WTC11 (cell line): ENCODE measurements around the gene GABRB3. TPM values are rescaled to one million over a fixed set of nuclear protein-coding genes. Genes with fewer than 3 reads are reported as not detected.

Source experiments
- CBFB ChIP-seq: sonication (generic); formaldehyde crosslinking; IDR thresholded peaks from 2 replicates; pipeline ENCODE4 v1.8.1; 2022; ENCODE audit warnings: mild to moderate bottlenecking, low read depth, missing genetic modification reagents
- EMX1 ChIP-seq: fragments of 250-450 bp; sonication (Bioruptor Pico); IDR thresholded peaks from 2 replicates; pipeline ENCODE4 v1.8.0; 2021; ENCODE audit warnings: mild to moderate bottlenecking
- ESRRA ChIP-seq: sonication (generic); formaldehyde crosslinking; IDR thresholded peaks from 2 replicates; pipeline ENCODE4 v1.8.1; 2022; ENCODE audit warnings: mild to moderate bottlenecking, missing genetic modification reagents, borderline replicate concordance
- ETV6 ChIP-seq: sonication (generic); formaldehyde crosslinking; IDR thresholded peaks from 2 replicates; pipeline ENCODE4 v1.8.1; 2022; ENCODE audit warnings: mild to moderate bottlenecking, missing genetic modification reagents
- FOXJ3 ChIP-seq: sonication (generic); formaldehyde crosslinking; IDR thresholded peaks from 2 replicates; pipeline ENCODE4 v1.9.0; 2021; ENCODE audit warnings: missing genetic modification reagents, mild to moderate bottlenecking, borderline replicate concordance
- JAZF1 ChIP-seq: fragments of 250-450 bp; sonication (Bioruptor Pico); IDR thresholded peaks from 2 replicates; pipeline ENCODE4 v1.9.0; 2021; ENCODE audit warnings: moderate library complexity, mild to moderate bottlenecking, inconsistent platforms
- KAT7 ChIP-seq: sonication (generic); formaldehyde crosslinking; IDR thresholded peaks from 2 replicates; pipeline ENCODE4 v1.8.1; 2023; ENCODE audit warnings: missing genetic modification reagents, mild to moderate bottlenecking, borderline replicate concordance
- NFE2L1 ChIP-seq: sonication (generic); formaldehyde crosslinking; IDR thresholded peaks from 2 replicates; pipeline ENCODE4 v1.8.1; 2023; ENCODE audit warnings: missing genetic modification reagents
- NR1H2 ChIP-seq: sonication (generic); formaldehyde crosslinking; IDR thresholded peaks from 2 replicates; pipeline ENCODE4 v1.9.0; 2021; ENCODE audit warnings: mild to moderate bottlenecking, moderate library complexity, missing genetic modification reagents
- NR3C1 ChIP-seq: sonication (generic); formaldehyde crosslinking; conservative IDR thresholded peaks from 2 replicates; pipeline ENCODE4 v1.8.1; 2023; ENCODE audit warnings: low read depth, mild to moderate bottlenecking, missing genetic modification reagents
- OVOL2 ChIP-seq: fragments of 250-450 bp; sonication (Bioruptor Pico); IDR thresholded peaks from 2 replicates; pipeline ENCODE4 v1.9.0; 2021; ENCODE audit warnings: mild to moderate bottlenecking, borderline replicate concordance
- PRRX2 ChIP-seq: fragments of 250-450 bp; sonication (Bioruptor Pico); IDR thresholded peaks from 2 replicates; pipeline ENCODE4 v1.8.0; 2021; ENCODE audit warnings: mild to moderate bottlenecking
- TEAD1 ChIP-seq: sonication (generic); formaldehyde crosslinking; IDR thresholded peaks from 2 replicates; pipeline ENCODE4 v1.8.0; 2022; ENCODE audit warnings: mild to moderate bottlenecking, missing genetic modification reagents
- TEAD4 ChIP-seq: sonication (generic); formaldehyde crosslinking; IDR thresholded peaks from 2 replicates; pipeline ENCODE4 v1.8.0; 2022; ENCODE audit warnings: mild to moderate bottlenecking, missing genetic modification reagents
- ZNF121 ChIP-seq: sonication (generic); formaldehyde crosslinking; IDR thresholded peaks from 2 replicates; pipeline ENCODE4 v1.8.0; 2023; ENCODE audit warnings: missing genetic modification reagents
- ZNF219 ChIP-seq: sonication (generic); formaldehyde crosslinking; IDR thresholded peaks from 2 replicates; pipeline ENCODE4 v1.8.0; 2023; ENCODE audit warnings: missing genetic modification reagents, mild to moderate bottlenecking, borderline replicate concordance
- ZNF232 ChIP-seq: sonication (generic); formaldehyde crosslinking; IDR thresholded peaks from 2 replicates; pipeline ENCODE4 v1.8.0; 2022; ENCODE audit warnings: mild to moderate bottlenecking, missing genetic modification reagents
- ZNF396 ChIP-seq: fragments of 250-450 bp; sonication (Bioruptor Pico); IDR thresholded peaks from 2 replicates; pipeline ENCODE4 v1.8.0; 2021; ENCODE audit warnings: mild to moderate bottlenecking, moderate library complexity, borderline replicate concordance
- ZNF416 ChIP-seq: fragments of 250-450 bp; sonication (Bioruptor Pico); IDR thresholded peaks from 2 replicates; pipeline ENCODE4 v1.9.0; 2021; ENCODE audit warnings: mild to moderate bottlenecking, inconsistent platforms
- total RNA-seq: library from RNA; stranded (reverse); gene quantifications from 3 replicates; pipeline ENCODE4 v1.2.3, GENCODE V29; 2021
- TF ChIP-seq, protein P1 (sequence below): fragments of 250-450 bp; sonication (Bioruptor Pico); IDR thresholded peaks from 2 replicates; pipeline ENCODE4 v1.9.0; 2021; ENCODE audit warnings: mild to moderate bottlenecking
- TF ChIP-seq, protein P2 (sequence below): sonication (generic); formaldehyde crosslinking; IDR thresholded peaks from 2 replicates; pipeline ENCODE4 v1.8.1; 2023; ENCODE audit warnings: mild to moderate bottlenecking, missing genetic modification reagents, moderate library complexity
- TF ChIP-seq, protein P3 (sequence below): sonication (generic); formaldehyde crosslinking; IDR thresholded peaks from 2 replicates; pipeline ENCODE4 v1.8.1; 2023; ENCODE audit warnings: mild to moderate bottlenecking, missing genetic modification reagents
- TF ChIP-seq, protein P4 (sequence below): sonication (generic); formaldehyde crosslinking; IDR thresholded peaks from 2 replicates; pipeline ENCODE4 v1.8.1; 2022; ENCODE audit warnings: mild to moderate bottlenecking, moderate library complexity, missing genetic modification reagents
- TF ChIP-seq, protein P5 (sequence below): sonication (generic); formaldehyde crosslinking; IDR thresholded peaks from 2 replicates; pipeline ENCODE4 v1.8.1; 2022; ENCODE audit warnings: mild to moderate bottlenecking, missing genetic modification reagents, moderate library complexity, borderline replicate concordance
- TF ChIP-seq, protein P6 (sequence below): sonication (generic); formaldehyde crosslinking; IDR thresholded peaks from 2 replicates; pipeline ENCODE4 v1.8.1; 2022; ENCODE audit warnings: low read depth, missing genetic modification reagents, borderline replicate concordance
- TF ChIP-seq, protein P7 (sequence below): sonication (generic); formaldehyde crosslinking; IDR thresholded peaks from 2 replicates; pipeline ENCODE4 v1.8.1; 2022; ENCODE audit warnings: low read depth, mild to moderate bottlenecking, moderate library complexity, missing genetic modification reagents, borderline replicate concordance
- TF ChIP-seq, protein P8 (sequence below): sonication (generic); formaldehyde crosslinking; IDR thresholded peaks from 2 replicates; pipeline ENCODE4 v1.8.0; 2022; ENCODE audit warnings: missing genetic modification reagents

The GABRB3 gene
- total RNA-seq, 1 experiment from 2014 or later, result 203 TPM

DNA sequence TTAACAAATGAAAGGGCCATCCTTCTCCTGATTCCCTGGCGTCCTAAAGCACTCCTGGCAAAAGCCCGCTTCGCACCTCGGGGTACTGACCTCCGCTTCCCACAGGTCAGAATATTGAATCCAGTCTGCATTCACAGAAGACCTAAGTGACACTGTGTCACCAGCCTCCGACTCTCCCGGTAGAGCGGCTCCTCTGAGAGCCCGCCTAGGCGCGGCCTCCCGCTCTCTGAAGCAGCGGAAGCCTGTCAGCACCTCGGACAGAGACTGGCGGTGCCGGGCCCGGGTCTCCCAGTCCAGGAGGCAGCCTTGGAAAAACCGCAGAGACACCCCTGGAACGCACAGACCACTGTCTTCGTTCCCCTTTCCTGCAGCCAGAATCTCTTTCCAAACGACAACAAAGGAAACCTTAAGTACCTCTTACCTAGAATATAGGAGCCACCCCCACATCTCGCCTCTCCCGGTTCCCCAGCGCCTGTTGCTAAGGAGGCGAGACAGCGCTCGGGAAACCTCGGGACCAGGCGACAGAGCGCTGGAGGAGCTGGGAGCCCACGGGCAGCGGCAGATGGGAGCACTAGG lies 1.2 kb downstream of the GABRB3 start (continued):
- TF ChIP-seq, protein P1, sequence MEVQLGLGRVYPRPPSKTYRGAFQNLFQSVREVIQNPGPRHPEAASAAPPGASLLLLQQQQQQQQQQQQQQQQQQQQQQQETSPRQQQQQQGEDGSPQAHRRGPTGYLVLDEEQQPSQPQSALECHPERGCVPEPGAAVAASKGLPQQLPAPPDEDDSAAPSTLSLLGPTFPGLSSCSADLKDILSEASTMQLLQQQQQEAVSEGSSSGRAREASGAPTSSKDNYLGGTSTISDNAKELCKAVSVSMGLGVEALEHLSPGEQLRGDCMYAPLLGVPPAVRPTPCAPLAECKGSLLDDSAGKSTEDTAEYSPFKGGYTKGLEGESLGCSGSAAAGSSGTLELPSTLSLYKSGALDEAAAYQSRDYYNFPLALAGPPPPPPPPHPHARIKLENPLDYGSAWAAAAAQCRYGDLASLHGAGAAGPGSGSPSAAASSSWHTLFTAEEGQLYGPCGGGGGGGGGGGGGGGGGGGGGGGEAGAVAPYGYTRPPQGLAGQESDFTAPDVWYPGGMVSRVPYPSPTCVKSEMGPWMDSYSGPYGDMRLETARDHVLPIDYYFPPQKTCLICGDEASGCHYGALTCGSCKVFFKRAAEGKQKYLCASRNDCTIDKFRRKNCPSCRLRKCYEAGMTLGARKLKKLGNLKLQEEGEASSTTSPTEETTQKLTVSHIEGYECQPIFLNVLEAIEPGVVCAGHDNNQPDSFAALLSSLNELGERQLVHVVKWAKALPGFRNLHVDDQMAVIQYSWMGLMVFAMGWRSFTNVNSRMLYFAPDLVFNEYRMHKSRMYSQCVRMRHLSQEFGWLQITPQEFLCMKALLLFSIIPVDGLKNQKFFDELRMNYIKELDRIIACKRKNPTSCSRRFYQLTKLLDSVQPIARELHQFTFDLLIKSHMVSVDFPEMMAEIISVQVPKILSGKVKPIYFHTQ (CRISPR knock-in tag), result no peak
- TF ChIP-seq, protein P2, sequence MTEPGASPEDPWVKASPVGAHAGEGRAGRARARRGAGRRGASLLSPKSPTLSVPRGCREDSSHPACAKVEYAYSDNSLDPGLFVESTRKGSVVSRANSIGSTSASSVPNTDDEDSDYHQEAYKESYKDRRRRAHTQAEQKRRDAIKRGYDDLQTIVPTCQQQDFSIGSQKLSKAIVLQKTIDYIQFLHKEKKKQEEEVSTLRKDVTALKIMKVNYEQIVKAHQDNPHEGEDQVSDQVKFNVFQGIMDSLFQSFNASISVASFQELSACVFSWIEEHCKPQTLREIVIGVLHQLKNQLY, result no peak
- no peak for TF ChIP-seq FOXJ3 (CRISPR knock-in tag)
- no peak for TF ChIP-seq ZNF121 (CRISPR knock-in tag)
- no peak; the same call in 1 of the 2 replicates for TF ChIP-seq ZNF219
- TF ChIP-seq, protein P3, sequence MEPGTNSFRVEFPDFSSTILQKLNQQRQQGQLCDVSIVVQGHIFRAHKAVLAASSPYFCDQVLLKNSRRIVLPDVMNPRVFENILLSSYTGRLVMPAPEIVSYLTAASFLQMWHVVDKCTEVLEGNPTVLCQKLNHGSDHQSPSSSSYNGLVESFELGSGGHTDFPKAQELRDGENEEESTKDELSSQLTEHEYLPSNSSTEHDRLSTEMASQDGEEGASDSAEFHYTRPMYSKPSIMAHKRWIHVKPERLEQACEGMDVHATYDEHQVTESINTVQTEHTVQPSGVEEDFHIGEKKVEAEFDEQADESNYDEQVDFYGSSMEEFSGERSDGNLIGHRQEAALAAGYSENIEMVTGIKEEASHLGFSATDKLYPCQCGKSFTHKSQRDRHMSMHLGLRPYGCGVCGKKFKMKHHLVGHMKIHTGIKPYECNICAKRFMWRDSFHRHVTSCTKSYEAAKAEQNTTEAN (CRISPR knock-in tag), result peak; percentile 76; the same call in 1 of the 2 replicates
- TF ChIP-seq OVOL2 (CRISPR knock-in tag), result no peak
- TF ChIP-seq, protein P4, sequence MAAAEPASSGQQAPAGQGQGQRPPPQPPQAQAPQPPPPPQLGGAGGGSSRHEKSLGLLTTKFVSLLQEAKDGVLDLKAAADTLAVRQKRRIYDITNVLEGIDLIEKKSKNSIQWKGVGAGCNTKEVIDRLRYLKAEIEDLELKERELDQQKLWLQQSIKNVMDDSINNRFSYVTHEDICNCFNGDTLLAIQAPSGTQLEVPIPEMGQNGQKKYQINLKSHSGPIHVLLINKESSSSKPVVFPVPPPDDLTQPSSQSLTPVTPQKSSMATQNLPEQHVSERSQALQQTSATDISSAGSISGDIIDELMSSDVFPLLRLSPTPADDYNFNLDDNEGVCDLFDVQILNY (CRISPR knock-in tag), result no peak
- no peak for TF ChIP-seq ZNF416 (CRISPR knock-in tag)
- TF ChIP-seq ZNF396 (CRISPR knock-in tag), result no peak
- no peak for TF ChIP-seq NR1H2 (CRISPR knock-in tag)
- TF ChIP-seq ESRRA, result peak; percentile 37; the same call in 1 of the 2 replicates
- no peak for TF ChIP-seq JAZF1 (CRISPR knock-in tag)
- TF ChIP-seq, protein P5, sequence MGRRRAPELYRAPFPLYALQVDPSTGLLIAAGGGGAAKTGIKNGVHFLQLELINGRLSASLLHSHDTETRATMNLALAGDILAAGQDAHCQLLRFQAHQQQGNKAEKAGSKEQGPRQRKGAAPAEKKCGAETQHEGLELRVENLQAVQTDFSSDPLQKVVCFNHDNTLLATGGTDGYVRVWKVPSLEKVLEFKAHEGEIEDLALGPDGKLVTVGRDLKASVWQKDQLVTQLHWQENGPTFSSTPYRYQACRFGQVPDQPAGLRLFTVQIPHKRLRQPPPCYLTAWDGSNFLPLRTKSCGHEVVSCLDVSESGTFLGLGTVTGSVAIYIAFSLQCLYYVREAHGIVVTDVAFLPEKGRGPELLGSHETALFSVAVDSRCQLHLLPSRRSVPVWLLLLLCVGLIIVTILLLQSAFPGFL, result no peak
- no peak for TF ChIP-seq KAT7 (CRISPR knock-in tag)
- TF ChIP-seq CBFB (CRISPR knock-in tag), result no peak
- TF ChIP-seq ZNF232 (CRISPR knock-in tag), result 0 out of 2 replicates have a peak, but pooled peaks have one; percentile 28
- TF ChIP-seq ETV6 (CRISPR knock-in tag), result no peak
- TF ChIP-seq TEAD1 (CRISPR knock-in tag), result no peak; the same call in 1 of the 2 replicates
- TF ChIP-seq PRRX2 (CRISPR knock-in tag), result no peak
- TF ChIP-seq, protein P6, sequence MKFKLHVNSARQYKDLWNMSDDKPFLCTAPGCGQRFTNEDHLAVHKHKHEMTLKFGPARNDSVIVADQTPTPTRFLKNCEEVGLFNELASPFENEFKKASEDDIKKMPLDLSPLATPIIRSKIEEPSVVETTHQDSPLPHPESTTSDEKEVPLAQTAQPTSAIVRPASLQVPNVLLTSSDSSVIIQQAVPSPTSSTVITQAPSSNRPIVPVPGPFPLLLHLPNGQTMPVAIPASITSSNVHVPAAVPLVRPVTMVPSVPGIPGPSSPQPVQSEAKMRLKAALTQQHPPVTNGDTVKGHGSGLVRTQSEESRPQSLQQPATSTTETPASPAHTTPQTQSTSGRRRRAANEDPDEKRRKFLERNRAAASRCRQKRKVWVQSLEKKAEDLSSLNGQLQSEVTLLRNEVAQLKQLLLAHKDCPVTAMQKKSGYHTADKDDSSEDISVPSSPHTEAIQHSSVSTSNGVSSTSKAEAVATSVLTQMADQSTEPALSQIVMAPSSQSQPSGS, result no peak; the same call in 1 of the 2 replicates
- TF ChIP-seq NFE2L1, result no peak; the same call in 1 of the 2 replicates
- 0 out of 2 replicates have a peak, but pooled peaks have one; percentile 36 for TF ChIP-seq TEAD4 (CRISPR knock-in tag)
- TF ChIP-seq, protein P7, sequence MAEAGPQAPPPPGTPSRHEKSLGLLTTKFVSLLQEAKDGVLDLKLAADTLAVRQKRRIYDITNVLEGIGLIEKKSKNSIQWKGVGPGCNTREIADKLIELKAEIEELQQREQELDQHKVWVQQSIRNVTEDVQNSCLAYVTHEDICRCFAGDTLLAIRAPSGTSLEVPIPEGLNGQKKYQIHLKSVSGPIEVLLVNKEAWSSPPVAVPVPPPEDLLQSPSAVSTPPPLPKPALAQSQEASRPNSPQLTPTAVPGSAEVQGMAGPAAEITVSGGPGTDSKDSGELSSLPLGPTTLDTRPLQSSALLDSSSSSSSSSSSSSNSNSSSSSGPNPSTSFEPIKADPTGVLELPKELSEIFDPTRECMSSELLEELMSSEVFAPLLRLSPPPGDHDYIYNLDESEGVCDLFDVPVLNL (CRISPR knock-in tag), result no peak
- no peak for TF ChIP-seq EMX1 (CRISPR knock-in tag)
- TF ChIP-seq, protein P8, sequence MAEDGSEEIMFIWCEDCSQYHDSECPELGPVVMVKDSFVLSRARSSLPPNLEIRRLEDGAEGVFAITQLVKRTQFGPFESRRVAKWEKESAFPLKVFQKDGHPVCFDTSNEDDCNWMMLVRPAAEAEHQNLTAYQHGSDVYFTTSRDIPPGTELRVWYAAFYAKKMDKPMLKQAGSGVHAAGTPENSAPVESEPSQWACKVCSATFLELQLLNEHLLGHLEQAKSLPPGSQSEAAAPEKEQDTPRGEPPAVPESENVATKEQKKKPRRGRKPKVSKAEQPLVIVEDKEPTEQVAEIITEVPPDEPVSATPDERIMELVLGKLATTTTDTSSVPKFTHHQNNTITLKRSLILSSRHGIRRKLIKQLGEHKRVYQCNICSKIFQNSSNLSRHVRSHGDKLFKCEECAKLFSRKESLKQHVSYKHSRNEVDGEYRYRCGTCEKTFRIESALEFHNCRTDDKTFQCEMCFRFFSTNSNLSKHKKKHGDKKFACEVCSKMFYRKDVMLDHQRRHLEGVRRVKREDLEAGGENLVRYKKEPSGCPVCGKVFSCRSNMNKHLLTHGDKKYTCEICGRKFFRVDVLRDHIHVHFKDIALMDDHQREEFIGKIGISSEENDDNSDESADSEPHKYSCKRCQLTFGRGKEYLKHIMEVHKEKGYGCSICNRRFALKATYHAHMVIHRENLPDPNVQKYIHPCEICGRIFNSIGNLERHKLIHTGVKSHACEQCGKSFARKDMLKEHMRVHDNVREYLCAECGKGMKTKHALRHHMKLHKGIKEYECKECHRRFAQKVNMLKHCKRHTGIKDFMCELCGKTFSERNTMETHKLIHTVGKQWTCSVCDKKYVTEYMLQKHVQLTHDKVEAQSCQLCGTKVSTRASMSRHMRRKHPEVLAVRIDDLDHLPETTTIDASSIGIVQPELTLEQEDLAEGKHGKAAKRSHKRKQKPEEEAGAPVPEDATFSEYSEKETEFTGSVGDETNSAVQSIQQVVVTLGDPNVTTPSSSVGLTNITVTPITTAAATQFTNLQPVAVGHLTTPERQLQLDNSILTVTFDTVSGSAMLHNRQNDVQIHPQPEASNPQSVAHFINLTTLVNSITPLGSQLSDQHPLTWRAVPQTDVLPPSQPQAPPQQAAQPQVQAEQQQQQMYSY (CRISPR knock-in tag), result no peak
- no peak for TF ChIP-seq NR3C1
